ENCODE results near the gene ELAC1. TPM values are rescaled to one million over a fixed set of nuclear protein-coding genes. Genes with fewer than 3 reads are reported as not detected.
A peak's percentile ranks its signal among the peaks of the same experiment; 100 is the strongest.
"Not testable (repeated sequence)": the region's sequence is repeated elsewhere in the genome, so short reads cannot be mapped to it uniquely, and the experiment has no call there.

The ELAC1 gene
- total RNA-seq, 1 donor from 2014 or later = 5.3 TPM

DNA sequence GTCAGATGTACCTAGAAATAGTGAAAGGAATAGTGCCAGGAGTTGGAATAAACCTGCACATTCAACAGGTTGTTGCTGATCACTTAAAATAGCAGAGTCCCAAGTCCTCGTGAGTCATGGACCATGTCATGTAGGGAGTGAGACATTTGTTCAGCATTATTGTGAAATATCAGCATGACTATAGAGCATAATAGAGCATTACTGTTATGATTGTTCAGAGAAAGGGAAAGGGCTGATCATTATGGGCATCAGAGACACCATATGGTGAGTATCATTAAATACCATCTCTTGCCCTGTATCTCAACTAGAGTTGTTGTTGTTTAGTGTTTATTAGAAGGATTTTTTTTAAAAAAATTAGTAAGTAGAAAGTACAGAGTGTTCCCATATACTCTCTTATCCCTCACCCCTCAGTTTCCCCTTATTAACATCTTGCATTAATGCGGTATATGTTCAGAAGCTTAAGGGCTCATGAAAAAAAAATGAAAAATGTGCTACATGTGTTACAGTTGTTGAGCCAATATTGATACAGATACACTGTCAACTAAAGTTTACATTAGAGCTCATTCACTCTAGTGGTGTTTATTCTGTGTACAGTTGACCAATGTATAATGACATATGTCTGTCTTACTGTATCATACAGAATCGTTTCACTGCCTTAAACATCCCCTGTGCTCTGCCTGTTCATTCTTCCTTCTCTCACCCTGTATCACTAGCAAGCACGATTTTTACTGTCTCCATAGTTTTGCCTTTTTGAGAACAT lies 5.7 kb downstream of the ELAC1 start:
- no peak for DNase-seq

DNA sequence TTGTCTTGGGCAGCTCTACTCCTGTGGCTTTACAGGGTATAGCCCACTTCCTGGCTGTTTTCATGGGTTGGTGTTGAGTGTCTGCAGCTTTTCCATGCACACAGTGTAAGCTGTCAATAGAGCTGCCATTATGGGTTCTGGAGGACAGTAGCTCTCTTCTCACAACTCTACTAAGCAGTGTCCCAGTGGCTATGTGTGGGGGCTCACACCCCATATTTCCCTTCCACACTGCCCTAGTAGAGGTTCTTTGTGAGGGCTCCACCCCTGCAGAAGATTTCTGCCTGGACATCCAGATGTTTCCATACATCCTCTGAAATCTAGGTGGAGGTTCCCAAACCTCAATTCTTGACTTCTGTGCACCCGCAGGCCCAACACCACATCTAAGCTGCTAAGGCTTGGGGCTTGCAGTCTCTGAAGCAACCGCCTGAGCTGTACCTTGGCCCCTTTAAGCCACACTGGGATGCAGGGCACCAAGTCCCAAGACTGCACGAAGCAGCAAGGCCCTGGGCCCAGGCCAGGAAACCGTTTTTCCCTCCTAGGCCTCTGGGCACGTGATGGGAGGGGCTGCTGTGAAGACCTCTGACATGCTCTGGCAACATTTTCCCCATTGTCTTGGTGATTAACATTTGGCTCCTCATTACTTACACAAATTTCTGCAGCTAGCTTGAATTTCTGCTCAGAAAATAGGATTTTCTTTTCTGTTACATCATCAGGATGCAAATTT lies 9.4 kb downstream of the ELAC1 start:
- DNase-seq = no peak

DNA sequence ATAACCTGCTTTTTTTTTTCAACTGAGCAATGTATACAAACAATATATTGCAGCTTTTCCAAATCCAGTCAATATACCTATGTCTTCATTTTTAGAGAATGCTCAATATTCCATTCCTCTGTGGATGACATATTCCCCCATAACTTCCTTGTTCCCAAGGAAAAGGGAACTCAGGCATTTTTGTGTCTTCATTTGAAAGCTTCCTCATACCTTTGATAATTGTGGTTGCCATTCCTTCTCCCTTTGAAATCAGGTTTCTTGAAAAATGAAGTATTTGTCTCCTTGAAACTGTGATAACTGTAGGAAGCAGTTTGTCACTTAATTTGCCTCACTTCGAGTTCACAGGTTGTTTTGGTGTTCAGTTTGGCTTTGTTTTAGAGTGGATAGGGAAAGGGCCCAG lies 13.5 kb downstream of the ELAC1 start:
- DNase-seq = no peak

DNA sequence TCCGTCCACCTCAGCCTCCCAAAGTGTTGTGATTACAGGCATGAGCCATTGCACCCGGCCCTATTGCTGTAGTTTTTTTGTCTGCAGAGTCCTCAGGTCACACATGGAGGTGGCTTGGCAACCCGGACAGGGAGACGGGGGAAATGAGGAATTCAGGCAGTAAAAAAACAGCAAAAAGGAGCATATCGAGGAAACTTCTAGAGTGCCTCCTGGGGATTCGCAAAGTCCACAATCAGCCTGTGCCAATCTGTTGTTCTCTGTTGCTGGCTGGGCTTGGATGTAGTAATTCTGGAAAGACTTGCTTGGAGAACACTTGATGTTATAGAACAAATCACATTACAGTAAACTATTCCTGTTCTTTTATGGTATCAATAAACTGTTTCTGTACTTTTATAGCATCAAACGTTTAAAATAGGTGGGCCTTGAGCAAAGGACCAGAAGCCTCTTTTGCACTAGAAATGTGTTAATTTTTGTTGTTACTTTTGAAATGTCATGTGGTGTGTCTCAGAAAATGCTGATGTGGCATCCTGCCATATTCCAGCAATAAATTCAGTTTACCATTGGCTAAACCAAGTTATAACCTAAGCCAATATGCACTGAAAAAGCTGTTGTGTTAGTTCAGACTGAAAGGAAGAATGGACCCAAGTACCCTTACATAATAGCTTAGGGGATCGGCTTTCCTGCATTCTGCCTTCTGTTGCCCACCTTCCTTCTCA lies 14.4 kb downstream of the ELAC1 start:
- no peak for DNase-seq

DNA sequence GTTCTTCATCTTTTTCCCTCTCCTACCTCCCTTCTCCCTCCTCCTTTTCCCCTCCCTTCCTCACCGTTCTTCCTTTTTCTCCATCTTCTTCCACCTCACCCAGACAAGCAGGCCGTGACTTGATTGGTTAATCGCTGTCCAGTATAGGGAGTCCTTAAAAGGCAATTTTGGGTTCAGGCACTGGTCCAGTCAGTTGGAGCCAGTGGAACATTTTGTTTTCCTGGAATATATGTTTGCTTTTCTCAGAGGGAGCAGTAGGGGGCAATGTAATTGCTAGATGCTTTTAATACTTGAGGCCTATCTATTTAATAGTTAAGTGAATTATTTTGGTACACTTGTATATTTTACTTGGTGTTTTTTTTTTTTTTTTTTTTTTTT lies 15.0 kb downstream of the ELAC1 start:
- DNase-seq = no peak

DNA sequence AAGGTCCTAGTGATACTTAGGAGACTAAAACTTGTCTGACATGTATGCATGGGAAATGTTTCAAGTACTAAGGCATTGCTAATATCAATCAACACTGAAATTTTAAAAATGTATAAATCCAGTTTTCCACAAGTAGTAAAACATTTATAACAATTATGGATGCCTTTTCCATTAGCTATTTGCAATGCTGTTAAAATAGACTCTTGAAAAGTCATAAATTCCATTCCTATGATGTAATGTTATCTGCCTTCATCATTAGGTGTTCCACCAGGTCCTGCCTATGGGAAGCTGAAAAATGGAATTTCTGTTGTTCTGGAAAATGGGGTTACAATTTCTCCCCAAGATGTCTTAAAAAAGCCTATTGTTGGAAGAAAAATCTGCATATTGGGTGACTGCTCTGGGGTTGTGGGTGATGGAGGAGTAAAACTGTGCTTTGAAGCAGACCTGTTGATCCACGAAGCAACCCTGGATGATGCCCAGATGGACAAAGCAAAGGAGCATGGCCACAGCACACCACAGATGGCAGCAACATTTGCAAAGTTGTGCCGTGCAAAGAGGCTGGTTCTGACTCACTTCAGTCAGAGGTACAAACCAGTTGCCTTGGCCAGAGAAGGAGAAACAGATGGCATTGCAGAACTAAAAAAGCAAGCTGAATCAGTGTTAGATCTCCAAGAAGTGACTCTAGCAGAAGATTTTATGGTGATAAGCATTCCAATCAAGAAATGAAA lies 18.7 kb downstream of the ELAC1 start:
- DNase-seq = no peak

DNA sequence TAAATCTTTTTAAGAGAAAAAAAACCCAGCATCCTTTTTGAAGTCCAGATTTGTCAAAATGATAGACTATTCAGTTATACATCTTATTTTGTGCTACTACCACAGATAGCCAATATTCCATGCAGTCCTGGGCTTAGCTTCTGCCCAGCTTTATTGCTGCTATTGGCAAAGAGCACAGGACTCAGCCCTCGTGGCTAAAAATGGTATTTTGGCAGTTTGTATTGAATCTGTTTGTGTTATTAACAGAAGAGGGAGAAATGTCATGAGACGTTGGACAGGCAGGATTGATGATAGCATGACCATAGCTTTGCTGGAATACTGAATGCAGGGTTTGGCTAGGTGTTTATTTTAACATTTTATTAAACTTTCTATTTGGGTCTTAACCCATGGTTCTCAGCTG lies 19.4 kb downstream of the ELAC1 start:
- DNase-seq = no peak

DNA sequence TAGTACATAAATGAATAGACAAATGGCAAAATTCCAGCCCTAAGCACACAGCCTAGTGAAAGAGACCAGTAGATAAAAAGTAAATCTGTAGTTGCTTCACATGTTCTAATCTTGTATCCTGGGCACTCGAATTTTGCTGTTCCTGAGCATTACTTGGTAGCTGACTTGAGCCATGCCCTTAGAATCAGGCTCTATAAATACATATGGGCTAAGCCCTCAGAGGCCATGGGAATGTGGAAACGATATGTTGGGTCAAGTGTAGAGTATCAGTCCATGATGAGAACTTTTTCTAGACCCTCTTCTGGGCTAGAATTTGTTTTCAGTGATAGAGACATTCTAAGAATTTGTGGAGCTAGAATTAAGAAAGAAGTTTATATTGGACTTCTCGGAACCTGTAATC lies 21.9 kb downstream of the ELAC1 start:
- DNase-seq = no peak

DNA sequence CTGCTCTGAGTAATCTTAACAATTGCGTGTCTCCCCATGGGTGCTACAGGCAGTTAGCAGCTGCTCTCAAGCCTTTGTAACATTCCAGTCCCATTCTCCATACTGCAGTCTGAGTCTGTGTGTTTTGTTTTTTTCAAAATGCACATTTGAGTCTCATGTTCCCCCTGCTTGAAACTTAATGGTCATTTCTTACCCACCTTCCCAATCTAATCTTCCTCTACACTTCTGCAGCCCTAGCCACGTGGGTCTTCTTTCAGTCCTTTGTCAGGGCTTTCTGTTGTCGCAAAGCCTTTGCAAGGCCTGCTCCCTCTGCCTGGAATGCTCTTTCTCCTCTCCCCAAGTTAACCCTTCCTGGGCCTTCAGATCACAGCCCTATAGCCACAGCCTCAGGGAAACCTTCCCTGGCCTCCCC lies 24.5 kb downstream of the ELAC1 start:
- peak; percentile 38 for DNase-seq

DNA sequence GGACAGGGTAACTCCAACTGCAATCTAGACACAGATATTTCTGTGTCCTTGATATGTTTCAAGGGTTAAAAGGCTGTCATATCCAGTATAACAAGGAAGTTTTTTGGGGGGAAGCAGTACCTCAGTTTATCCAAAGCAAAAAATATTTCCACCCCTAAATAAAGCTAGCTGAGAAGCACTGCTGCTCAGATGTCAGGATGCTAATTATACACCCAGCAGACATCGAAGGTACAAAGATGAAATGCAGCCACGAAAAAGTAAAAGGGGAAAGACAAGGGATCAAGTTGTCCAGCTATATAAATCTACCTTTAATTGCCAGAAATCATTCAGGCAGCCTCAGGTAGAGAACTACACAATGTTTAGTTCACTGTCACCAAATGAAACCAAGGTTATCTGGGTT lies 26.2 kb downstream of the ELAC1 start:
- DNase-seq = no peak

DNA sequence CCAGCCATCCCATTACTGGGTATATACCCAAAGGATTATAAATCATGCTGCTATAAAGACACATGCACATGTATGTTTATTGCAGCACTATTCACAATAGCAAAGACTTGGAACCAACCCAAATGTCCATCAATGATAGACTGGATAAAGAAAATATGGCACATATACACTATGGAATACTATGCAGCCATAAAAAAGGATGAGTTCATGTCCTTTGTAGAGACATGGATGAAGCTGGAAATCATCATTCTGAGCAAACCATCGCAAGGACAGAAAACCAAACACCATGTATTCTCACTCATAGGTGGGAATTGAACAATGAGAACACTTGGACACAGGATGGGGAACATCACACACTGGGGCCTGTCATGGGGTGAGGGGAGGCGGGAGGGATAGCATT lies 35.3 kb downstream of the ELAC1 start:
- DNase-seq = not testable (repeated sequence)

DNA sequence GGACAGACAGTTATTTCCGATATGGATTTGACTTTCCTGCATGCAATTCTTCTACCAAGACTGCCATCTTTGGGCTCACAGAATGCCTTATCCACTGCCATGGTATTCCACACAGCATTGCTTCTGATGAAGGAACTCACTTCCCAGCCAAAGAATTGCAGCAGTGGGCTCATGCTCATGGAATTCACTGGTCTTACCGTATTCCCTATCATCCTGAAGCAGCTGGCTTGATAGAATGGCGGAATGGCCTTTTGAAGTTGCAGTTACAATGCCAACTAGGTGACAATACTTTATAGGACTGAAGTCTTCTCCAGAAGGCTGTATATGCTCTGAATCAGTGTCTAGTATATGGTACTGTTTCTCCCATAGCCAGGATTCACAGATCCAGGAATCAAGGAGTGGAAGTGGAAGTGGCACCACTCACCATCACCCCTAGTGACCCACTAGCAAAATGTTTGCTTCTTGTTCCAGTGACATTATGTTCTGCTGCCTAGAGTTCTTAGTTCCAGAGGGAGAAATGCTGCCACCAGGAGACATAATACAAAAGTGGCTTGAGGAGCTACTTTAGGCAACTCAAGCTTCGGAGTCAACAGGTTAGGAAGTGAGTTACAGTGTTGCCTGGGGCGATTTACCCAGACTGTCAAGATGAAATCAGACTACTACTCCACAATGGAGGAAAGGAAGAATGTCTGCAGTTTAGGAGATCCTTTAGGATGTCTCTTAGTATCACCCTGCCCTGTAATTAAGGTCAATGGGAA lies 38.4 kb downstream of the ELAC1 start:
- DNase-seq = no peak

DNA sequence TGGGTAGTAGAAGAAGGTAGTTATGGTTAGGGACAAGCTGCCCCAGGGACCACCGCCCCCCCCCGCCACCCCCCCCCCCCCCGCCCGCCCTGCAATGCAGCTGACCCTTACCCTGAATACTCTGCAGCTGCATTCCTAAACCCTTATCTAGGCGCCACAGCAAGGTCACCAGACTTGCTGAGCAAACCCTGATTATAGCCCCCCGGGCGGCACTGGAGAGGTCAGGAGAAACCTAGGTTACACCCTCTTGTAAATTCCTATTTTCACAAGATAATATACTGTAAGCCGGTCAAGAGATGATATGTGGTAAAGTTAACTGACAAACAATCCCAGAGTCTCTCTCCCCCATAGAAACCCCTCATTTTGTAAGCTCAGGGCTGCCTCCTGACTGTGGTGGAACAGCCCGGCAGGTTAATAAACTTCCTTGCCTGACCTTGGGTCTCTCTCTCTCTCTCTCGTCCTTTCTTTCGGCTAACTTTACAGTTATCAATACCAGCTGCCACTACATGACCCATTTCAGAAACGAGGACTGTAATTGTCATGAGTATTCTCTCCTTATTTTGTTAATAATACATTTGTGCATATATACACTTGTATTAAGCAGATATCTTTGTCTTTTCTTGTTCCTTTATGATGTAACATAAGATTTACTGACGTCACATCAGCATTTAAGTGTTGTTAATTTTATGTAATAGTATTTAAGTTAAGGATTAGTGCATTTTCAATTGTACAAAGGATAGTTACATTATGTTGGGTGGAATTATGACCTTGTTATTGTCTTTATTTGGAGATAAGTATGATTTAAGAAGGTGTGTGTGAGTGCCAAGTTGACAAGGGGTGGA lies 39.3 kb downstream of the ELAC1 start:
- DNase-seq = no peak

DNA sequence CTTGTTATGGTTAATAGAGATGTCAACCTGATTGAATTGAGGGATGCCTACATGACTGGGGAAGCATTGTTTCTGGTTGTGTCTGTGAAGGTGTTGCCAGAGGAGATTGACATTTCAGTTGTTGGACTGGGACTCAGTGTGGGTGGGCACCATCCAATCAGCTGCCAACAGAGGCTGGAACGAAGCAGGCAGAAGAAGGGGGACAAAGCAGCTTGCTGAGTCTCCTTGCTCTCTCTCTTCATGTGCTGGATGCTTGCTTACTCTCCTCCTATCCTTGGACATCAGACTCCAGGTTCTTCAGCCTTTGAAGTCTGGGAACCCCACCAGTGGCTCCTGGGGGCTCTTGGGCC lies 39.9 kb downstream of the ELAC1 start:
- DNase-seq = no peak

DNA sequence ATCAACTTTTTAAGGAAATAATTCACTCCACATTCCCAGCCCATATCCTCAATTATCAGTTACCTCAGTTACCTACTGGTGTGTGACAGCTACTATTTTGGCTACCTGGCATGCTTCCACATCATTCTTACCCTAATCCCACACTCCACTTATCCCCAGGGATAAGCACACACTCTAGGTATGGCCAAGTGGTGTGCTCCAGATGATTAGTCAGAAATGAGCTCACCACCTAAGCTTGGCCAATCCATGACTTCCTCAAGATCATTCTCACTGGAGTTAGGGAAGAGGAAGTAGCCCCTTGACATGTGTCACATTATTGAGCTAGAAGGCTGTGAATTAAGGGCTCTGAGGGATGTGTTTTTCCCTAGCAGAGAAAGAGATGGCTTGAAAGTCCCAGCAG lies 41.2 kb downstream of the ELAC1 start:
- no peak for DNase-seq

DNA sequence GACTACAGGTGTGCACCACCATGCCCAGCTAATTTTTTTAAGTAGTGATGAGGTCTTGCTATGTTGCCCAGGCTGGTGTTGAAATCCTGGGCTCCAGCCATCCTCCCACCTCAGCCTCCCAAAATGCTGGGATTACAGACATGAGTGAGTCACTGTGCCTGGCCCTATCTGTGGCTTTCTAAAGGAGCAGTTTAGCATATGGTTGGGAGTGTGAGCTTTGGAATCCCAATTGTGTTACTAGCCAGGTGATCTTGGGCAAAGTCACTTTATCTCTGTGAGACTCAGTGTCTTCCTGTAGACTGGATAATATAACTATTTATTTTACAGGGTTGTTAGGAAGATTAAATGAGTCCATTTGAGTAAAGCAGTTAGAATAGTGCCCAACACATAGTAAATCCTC lies 42.4 kb downstream of the ELAC1 start:
- no peak for DNase-seq

DNA sequence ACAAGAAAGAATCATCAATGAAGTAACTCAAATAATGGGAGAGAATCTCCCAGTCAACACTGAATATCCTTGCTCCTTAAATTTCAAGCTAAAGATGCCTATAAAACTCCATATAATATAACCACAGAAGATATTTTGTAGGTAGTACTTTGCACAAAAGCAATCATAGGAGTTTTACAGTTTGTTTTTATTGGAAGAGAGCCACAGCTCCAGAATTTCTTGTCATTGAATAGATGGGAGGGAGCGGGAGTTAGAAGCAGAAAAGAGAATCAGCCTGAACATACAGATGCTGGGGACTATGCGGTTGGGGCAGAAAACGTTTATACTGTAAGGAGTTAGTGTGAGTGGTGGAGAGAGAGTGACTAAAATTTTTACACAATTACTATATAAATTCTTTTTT lies 43.9 kb downstream of the ELAC1 start:
- DNase-seq = no peak

DNA sequence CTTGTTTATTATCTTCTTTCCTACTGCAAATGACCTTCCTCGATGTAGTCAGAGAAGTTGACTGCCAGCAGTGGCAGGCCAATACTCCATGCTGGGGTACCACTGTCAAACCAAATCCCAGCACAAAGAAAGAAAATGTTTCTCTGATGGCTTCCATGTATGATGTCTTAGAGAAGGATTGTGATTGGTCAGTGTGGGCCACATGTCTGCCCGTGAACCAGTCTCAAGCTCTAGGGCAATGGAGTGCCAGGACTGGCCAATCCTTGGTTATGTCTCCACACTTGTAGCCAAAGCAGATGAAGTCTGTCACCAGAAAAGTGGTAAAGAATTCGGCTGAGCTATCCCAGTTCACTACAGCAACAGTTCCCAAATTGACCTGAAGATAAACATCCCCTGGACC lies 44.6 kb downstream of the ELAC1 start:
- DNase-seq = no peak

DNA sequence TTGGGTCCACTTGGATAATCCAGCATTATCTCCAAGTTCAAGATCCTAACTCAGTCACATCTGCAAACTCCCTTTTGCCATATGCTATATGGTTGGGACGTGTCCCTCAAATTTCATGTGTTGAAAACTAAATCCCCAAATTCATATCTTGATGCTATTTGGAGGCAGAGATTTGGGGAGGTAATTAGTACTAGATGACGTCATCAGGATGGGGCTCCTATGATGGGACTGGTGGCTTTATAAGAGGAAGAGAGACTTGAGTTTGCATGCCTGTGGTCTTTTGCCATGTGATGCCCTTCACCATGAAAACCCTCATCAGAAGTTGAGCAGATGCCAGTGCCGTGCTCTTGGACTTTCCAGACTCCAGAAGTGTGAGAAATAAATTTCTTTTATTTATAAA lies 45.4 kb downstream of the ELAC1 start:
- DNase-seq = no peak

DNA sequence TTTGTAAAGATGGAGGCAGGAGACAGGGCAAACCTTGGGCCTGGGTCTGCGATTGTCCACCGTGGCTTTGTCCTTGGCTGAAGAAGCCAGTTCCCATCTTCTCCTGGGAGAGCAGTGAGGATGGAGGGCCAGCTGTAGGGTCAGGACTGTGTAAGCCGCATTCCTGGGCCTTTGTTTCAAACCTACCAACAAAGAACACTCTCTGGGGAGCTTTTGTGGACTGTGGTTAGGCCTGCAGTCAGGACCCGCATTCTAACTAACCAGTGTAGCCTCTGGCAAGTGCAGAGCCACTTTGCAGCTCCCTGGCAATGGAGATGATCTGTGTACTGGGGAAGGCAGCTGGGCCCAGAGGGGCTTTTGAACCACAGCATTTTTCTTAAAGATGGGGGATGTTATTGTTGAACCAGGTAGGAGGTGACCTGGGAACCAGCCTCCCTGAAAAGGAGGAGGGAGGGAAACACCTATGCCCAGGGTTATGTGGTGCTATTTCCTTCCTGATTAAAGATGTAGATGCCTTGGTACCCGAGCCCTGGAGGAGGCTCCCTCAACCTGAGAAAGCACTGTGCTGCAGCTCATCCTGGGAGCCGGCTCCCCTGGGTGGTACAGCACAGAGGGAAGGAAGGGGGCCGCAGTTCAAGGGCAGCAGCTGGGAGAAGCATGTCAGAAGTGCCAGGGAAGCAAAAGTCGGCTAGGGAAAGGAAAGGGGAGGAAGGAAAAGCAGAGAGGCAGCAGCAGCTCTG lies 49.5 kb downstream of the ELAC1 start:
- DNase-seq = no peak
